ENCODE measurements around the gene TMC3.
A peak's percentile ranks its signal among the peaks of the same experiment; 100 is the strongest.

Gene TMC3

DNA sequence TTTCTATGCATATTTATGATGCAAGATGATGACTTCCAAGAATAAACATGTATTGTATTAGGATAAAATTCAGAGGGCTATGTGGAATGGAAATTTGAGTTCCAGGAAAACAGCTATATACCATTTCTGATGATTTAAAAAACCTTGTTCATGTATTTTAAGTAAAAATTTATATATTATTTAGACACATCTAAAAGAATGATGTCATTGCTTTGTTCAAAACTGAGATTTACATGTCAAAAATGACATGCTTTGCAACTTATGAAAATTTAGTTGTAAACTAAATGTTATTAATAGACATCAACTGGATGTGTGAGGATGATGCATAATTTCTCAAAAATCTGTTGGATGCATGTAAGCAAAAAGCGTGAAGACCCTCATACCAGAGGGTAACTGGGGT is 52.3 kb downstream of the TMC3 start:
- no peak for DNase-seq

GRCh38 chr15:81317642-81318017 is 56.4 kb downstream of the TMC3 start:
- DNase-seq = no peak

DNA sequence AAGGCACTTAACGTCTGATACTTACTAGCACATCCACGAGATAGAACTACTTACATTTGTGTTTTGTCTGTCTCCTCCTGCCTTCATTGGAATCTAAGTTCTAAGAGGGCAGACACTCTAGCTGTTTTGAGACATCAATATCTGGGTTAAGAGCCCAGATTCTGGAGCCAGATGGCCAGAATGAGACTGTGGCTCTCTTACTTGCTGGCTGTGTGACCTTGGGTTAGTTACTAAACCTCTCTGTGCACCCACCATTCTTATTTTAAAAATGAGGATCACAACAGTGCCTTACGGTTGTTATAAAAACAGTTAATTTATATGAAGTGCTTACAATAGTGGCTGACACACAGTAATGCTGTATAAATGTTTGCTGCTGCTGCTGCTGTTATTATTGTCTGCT is 57.7 kb downstream of the TMC3 start:
- DNase-seq = no peak

DNA sequence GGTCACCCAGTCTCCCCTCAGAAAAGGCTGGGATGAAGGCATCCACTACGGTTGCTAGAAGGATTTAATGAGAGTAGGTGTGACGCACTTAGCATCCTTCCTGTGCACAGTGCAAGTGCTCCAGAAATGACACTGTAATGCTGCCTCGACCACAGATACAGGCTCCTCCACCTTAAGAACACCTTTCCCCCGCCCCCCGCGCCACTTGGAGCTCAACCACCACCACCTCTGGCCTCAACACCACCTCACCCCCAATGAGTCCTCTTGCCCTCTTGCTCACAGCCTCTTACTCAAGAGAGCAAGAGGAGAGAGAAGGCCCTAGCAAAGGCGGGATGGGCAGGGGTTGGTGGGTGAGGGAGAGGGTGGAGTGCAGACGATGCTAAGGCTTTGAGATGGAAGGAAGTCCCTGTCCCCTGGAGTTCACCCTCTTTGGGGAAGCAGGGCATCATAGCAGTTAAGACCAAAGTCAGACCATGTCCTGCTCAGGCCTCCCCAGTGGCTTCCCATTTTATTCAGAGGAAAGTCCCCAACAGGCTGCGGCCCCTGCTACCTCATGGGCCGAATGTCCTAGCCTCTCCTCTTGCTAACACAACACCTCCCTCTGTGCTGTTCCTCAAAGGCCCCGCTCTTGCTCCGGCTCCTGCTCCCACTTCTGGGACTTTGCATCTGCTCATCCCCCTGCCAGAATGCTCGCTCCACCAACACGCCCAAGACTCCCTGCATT is 58.4 kb downstream of the TMC3 start:
- no peak for DNase-seq

DNA sequence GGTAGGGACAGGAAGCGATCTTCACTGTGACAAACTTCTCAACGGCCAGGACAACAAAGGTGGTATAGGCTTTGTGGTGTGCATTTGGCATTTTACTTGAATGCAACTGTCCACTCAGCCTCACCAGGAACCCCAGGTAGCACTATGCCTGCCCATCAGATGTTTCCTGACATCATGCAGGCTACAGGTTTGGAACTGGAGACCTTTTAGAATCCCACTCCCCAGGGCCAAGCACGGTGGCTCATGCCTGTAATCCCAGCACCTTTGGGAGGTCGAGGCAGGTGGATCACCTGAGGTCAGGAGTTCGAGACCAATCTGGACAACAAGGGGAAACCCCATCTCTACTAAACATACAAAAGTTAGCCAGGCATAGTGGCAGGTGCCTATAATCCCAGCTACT is 59.6 kb downstream of the TMC3 start:
- DNase-seq = no peak

DNA sequence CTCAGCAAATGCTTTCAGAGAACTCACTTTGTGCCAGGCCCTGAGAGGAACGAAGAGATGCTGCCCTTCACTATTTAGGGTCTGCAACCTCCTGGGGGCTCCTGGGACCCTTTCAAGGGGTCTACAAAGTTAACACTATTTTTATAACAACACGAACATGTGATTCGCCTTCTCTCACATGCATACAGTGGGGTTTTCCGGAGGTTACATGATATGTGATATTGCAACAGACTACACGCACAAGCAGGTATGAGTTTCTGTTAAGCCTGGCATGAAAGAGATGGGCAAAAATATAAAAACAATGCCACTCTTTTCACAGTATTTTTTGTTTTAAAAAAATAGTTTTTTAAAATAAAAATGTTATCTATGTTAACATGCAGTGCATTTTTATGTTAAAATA is 60.3 kb downstream of the TMC3 start:
- no peak for DNase-seq

GRCh38 chr15:81312790-81313543 is 61.0 kb downstream of the TMC3 start:
- no peak for DNase-seq

DNA sequence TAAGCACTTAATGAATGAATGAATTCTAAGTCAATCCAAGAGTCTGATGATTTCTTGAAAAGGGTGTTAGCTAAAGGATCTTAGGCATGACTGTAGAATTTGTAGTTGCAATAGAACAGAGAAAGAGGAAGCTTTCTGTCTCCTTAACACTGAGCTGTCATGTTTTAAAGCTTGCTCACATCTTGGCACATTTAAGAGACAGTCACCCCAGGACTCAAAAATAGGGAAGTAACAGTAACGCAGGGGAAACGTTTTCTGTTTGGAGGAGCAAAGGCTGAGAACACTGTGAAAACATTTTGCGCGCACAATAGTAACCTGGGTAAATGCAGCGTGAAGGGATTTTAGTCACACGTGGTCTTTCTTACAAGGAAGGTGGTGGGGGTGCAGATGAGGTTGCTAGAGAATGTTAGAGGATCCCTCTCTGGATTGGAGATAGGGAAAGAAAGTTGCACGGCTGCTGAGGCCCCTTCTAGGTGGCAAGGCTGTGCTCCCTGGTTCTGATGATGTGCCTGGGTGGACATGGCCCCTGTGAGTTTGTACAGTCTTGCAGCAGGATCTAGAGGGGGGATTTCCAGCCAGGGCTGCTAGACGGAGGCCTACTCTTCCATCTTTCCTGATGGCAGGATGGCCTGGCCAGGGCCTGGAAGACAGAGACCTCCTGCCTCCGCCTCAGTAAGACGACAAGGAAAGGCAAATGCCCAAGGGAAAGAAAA is 62.1 kb downstream of the TMC3 start:
- DNase-seq = peak; percentile 89

- no peak for DNase-seq
Measured at GRCh38 chr15:81310480-81310879, 63.5 kb downstream of the TMC3 start.

GRCh38 chr15:81309647-81310450 is 64.2 kb downstream of the TMC3 start:
- DNase-seq = no peak

DNA sequence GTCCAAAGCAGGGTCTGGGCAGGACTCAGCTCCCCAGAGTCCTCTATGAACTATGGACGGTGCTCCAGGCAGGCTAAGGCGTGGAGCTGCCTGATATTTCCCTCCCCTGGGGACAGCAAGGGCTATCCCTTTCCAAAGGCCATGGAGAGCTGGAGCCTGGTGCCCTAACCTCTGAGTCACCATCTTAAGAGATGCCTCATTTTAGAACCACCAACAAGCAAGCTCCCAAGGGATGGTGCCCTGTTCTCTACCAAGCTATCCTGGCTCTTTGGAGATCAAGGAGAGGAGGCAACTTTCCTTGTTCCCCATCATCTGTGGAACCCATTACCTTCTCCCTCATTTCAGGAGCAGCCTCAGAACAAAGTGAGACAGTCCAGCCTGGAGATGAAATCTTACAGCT is 65.8 kb downstream of the TMC3 start:
- no peak for DNase-seq

DNA sequence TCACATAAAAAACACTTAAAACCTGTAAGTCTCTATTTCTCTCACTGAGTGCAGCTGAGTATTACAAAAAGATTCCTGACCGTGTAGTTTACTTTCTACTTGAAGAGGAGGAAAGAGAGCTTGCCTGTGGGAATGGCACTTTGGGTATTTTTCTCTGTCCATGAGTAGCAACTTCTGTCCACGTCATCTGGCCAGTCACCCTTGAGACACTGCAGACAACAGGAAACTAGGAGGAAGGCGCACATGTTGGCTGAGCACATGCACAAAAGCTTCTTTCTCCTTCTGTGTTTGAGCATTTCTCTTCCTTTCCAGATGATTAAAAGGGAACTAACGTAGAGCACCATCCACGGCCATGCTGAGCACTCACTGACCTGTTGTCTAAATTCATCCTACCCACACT is 69.8 kb downstream of the TMC3 start:
- peak; percentile 37 for DNase-seq

GRCh38 chr15:81303244-81304225 is 70.5 kb downstream of the TMC3 start:
- DNase-seq = peak; percentile 43

- no peak for DNase-seq
Measured at GRCh38 chr15:81302701-81303109, 71.3 kb downstream of the TMC3 start.

DNA sequence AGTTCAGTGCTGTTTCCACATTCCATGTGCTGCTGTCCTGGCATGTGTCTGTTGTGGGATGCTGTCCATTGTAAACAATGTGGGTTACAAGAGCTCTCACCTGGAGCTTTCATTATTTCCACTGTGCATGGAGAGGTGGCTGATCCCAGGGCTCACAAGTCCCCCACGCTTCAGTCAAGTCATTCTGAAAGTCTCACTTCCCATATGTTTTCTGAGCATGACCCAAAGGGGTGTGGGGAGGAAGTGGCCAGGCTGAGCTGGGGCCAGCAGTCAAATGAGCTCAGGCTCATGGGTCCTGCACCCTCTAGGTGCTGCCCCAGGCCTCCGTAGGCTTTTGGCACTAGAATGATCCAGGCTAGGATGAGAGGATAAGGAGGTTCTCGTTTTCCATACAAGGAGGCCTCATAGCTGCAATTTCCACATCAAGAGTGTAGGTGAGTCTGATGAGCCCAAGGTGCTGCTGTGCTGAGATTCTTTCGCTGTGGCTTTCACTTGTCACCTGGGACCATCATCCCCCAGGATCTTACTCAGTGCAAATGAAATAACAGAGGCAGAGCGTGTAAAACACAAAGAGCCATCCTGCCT is 72.1 kb downstream of the TMC3 start:
- no peak for DNase-seq

DNA sequence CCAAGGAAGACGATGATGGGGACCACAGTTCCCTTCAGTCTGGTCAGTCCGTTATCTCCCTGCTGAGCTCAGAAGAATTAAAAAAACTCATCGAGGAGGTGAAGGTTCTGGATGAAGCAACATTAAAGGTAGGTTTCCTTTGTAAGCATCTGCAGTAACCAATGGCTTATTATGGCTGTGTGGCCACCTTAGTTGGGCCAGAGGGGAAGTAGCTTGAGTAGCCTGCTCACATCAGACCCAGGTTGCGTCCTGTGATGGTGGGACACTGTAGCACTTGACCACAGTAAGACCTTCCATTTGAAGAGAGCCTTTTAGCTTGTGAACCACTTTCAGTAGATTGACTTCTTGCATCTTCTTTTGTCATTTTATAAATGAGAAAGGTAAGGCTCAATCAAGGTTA is 72.6 kb downstream of the TMC3 start:
- no peak for DNase-seq

DNA sequence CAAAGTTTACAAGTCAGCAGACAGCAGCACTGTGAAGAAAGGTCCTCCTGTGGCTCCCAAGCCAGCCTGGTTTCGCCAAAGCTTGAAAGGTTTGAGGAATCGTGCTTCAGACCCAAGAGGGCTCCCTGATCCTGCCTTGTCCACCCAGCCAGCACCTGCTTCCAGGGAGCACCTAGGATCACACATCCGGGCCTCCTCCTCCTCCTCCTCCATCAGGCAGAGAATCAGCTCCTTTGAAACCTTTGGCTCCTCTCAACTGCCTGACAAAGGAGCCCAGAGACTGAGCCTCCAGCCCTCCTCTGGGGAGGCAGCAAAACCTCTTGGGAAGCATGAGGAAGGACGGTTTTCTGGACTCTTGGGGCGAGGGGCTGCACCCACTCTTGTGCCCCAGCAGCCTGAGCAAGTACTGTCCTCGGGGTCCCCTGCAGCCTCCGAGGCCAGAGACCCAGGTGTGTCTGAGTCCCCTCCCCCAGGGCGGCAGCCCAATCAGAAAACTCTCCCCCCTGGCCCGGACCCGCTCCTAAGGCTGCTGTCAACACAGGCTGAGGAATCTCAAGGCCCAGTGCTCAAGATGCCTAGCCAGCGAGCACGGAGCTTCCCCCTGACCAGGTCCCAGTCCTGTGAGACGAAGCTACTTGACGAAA is 74.3 kb downstream of the TMC3 start:
- no peak for DNase-seq

GRCh38 chr15:81299156-81299555 is 74.9 kb downstream of the TMC3 start:
- DNase-seq = no peak

GRCh38 chr15:81298611-81299010 is 75.4 kb downstream of the TMC3 start:
- DNase-seq = no peak

- peak; percentile 50 for DNase-seq
Measured at GRCh38 chr15:81297603-81298575, 76.1 kb downstream of the TMC3 start.
